Epithelial cell of proximal tubule (primary cell): ENCODE measurements around the gene LYAR. TPM values are rescaled to one million over a fixed set of nuclear protein-coding genes. Genes with fewer than 3 reads are reported as not detected.

Experiments
- DNase-seq: peaks from one replicate; pipeline ENCODE4 v3.0.0-alpha.2; 2011; ENCODE audit warnings: low read depth
- H3K4me3 ChIP-seq: 2 replicates; pipeline ENCODE4 v1.5.1; 2011; ENCODE audit warnings: low read depth, mild to moderate bottlenecking, low read length
- total RNA-seq: library from RNA; depleted of rRNA; stranded (reverse); fragments of >200 nt; gene quantifications from 2 replicates; pipeline ENCODE4 v1.2.3, GENCODE V29; 2015
- TF ChIP-seq, protein P1 (sequence below): conservative IDR thresholded peaks from 2 replicates; pipeline ENCODE4 v1.5.1; 2012; ENCODE audit warnings: low read depth, mild to moderate bottlenecking, low read length

LYAR gene
- total RNA-seq, 1 donor from 2014 or later, result 35.1 TPM

DNA sequence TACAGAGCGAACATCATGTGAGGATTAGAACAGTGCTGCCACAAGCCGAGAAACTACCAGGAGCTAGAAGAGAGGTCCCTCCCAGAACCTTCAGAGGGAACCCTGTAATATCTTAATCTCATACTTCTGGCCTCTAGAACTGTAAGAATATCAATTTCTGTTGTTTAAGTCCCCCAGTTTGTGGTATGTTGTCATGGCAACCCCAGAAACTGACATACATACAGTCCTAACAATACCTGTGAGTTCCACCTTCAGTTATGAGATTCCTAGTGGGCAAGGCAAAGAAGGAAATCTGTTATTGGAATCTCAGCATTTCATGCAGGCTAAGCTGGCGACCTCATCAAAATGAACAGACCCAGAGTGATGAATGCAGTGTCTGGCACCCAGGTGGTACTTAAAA, 42.6 kb upstream of the LYAR start:
- TF ChIP-seq, protein P1, sequence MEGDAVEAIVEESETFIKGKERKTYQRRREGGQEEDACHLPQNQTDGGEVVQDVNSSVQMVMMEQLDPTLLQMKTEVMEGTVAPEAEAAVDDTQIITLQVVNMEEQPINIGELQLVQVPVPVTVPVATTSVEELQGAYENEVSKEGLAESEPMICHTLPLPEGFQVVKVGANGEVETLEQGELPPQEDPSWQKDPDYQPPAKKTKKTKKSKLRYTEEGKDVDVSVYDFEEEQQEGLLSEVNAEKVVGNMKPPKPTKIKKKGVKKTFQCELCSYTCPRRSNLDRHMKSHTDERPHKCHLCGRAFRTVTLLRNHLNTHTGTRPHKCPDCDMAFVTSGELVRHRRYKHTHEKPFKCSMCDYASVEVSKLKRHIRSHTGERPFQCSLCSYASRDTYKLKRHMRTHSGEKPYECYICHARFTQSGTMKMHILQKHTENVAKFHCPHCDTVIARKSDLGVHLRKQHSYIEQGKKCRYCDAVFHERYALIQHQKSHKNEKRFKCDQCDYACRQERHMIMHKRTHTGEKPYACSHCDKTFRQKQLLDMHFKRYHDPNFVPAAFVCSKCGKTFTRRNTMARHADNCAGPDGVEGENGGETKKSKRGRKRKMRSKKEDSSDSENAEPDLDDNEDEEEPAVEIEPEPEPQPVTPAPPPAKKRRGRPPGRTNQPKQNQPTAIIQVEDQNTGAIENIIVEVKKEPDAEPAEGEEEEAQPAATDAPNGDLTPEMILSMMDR, result no peak
- no peak overlapping the region for H3K4me3 ChIP-seq
- no peak for DNase-seq

DNA sequence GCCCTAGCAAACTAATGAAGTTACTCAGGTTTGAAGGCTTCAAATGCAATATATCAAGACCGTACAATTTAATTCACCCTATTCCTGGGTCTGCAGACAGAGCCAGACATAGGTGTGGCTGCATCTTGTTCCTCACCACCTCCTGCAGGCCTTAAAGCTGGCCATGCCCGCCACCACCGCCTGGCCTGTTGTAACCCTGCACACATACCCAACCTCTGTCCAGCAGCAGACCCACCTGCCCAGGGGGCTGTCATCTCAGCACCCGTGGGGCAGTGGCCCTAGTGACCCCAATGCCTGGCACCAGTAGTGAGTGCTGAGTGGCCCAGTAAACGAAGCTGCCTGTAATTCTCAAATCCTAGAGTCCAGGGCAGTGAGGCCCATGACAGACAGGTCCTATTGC, 40.8 kb upstream of the LYAR start:
- no peak overlapping the region for H3K4me3 ChIP-seq
- TF ChIP-seq, protein P1, result no peak
- no peak for DNase-seq

DNA sequence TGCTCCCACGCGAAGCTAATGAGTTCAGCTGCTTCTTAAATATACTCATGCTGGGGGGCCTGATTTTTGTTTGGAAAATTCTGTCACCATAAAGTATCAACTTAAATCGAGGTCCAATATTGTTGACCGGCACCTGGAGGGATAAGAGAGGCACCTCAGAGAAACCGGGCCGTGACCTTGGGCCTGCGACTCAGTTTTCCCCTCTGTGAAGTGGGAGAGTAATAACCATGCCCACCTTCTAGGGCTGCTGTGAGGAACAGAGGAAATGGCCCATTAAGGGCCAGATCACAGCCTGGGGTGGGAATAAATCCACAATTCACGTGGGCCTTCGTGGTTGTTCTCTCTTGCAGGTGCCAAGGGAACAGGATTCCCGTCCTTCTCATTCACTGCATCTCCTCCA, 39.5 kb upstream of the LYAR start:
- H3K4me3 ChIP-seq, result no peak overlapping the region
- no peak for DNase-seq
- TF ChIP-seq, protein P1, result no peak

DNA sequence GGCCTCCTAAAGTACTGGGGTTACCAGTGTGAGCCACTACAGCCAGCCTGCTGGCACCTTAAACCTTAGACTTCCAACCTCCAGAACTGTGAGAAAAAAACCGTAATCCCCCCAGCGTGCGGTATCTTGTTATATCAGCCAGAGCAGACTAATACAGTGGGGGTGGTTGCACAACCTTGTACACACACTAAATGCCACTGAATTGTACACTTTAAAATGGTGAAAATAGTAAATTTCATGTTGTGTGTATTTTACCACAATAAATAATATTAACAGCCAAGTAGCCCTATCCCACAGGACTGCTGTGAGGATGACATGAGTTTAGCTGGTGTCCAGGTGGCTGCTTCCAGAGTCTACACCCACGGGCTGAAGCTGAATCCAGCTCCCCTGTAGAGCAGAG, 38.9 kb upstream of the LYAR start:
- TF ChIP-seq, protein P1, result no peak
- no peak for DNase-seq

DNA sequence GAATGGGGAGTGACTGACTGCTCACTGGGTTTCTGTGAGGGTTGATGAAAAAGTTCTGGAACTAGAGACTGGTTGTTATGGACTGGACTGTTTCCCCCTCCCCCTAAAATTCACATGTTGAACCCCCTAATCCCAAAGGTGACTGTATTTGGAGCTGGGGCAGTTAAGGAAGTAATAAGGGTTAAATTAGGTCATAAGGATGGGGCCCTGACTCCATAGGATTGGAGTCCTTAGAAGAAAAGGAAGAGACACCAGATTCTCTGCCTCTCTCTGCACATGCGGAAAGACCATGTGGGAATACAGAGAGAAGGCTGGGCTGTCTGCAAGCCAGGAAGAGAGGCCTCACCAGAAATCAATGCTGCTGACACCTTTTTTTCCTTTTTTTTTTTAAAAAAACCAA, 38.3 kb upstream of the LYAR start:
- no peak overlapping the region for H3K4me3 ChIP-seq
- TF ChIP-seq, protein P1, result no peak
- no peak for DNase-seq

More for the DNA sequence above, 38.9 kb upstream of the LYAR start:
- no peak overlapping the region for H3K4me3 ChIP-seq

DNA sequence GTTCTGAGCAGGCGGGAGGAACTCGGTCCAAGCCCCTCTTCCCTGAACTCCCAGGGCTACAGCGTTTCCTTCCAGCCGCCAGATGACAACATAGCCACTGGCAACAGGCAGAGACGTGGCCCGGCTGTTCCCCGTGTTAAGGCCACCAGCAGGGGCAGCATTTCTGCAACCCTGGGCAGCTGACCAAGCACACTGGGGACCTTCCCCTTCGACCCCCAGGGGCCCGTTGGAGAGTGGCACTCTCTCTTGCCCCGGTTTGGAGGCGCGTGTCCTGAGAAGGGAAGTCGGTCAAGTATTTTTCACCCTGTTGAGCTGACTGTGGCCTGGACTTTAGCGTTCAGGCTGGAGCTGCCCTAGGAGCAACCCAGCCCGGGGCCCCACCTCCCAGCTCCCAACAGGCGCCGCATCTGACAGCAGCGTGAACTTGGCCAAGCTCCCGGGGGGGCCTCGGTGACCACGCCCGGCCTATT, 37.7 kb upstream of the LYAR start:
- DNase-seq, result no peak
- TF ChIP-seq, protein P1, result peak; percentile 42

DNA sequence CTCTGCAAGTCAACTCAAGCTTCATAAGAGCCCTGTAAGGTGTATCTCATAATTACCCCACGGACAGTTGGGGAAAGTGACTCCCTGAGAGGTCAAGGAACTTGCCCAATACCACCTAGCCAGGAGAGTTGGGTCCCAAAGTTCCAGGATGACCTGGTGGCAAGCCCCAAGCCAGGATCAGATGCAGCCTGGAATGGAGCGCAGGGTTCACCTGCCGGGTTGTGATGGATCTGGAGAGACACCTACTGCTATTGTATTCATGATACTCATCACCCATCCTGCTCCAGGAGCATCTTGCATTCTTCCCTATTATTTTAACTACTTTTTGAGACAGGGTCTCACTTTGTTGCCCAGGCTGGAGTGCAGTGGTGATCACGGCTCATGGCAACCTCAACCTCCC, 36.2 kb upstream of the LYAR start:
- DNase-seq, result no peak
- no peak overlapping the region for H3K4me3 ChIP-seq
- TF ChIP-seq, protein P1, result no peak

More for the DNA sequence above, 37.7 kb upstream of the LYAR start:
- H3K4me3 ChIP-seq, result no peak overlapping the region
